GM12878 (cell line): ENCODE data around the gene PAM. TPM values are rescaled to one million over a fixed set of nuclear protein-coding genes. Genes with fewer than 3 reads are reported as not detected.

Source experiments
- ATAC-seq: fragments of 200-7000 bp; cut with Tn5 transposase; 3 replicates; pipeline ENCODE4 v1.9.1; 2020; ENCODE audit warnings: mild to moderate bottlenecking, moderate library complexity
- BruUV-seq: library from RNA; stranded (reverse); fragments of 400-500 nt; replicated peaks from 2 replicates; lab custom pipeline; 2021; lab: Mats Ljungman, UMichigan
- CTCF ChIA-PET: fragments of 300-600 bp; sonication (Branson Sonifier 250); formaldehyde crosslinking; extraction: SDS; loops from one replicate; lab custom pipeline; 2021; ENCODE audit warnings: inconsistent platforms; lab: Yijun Ruan, JAX
- POLR2A ChIA-PET: fragments of 350-600 bp; formaldehyde crosslinking; extraction: SDS; loops from one replicate; lab custom pipeline; 2021; ENCODE audit warnings: inconsistent platforms; lab: Charles Lee
- RAD21 ChIA-PET: fragments of 300-600 bp; sonication (Branson Sonifier 250); formaldehyde crosslinking; loops from one replicate; lab custom pipeline; 2023; ENCODE audit warnings: antibody characterized with exemption; ENCODE audit not compliant: unreplicated experiment; lab: Charles Lee
- SMC1A ChIA-PET: fragments of 300-600 bp; sonication (Branson Sonifier 250); formaldehyde crosslinking; loops from one replicate; lab custom pipeline; 2023; ENCODE audit not compliant: unreplicated experiment, uncharacterized antibody; lab: Charles Lee
- DNase-seq: peaks from one replicate; pipeline ENCODE4 v3.0.0-alpha.2; 2011; ENCODE audit warnings: low read depth, low spot score
- FAIRE-seq: peaks from 3 replicates; lab custom pipeline; 2011; peaks lifted over from hg19 to GRCh38; lab: Jason Lieb, UNC
- H2AFZ ChIP-seq: 2 replicates; pipeline ENCODE4 v1.6.0; 2011; ENCODE audit warnings: low read depth, low read length, control low read depth; ENCODE audit not compliant: control insufficient read depth
- H3K27ac ChIP-seq: 2 replicates; pipeline ENCODE4 v1.5.1; 2011; ENCODE audit warnings: control low read depth; ENCODE audit not compliant: control insufficient read depth, insufficient read depth
- H3K27me3 ChIP-seq, 2 experiments: replicated peaks in 1 of 2; 2 replicates each; pipeline versions ENCODE4 v1.6.0 to v1.6.1; 2011; ENCODE audit warnings: low read length in 1 of 2; ENCODE audit not compliant: control insufficient read depth in 2 of 2, insufficient read depth in 2 of 2
- H3K36me3 ChIP-seq, 2 experiments: 2 replicates each; pipeline ENCODE4 v1.5.1; 2011; ENCODE audit warnings: low read length in 1 of 2; ENCODE audit not compliant: control insufficient read depth in 2 of 2, insufficient read depth in 2 of 2
- H3K4me1 ChIP-seq: 2 replicates; pipeline ENCODE4 v1.6.1; 2011; ENCODE audit warnings: mild to moderate bottlenecking, low read length, moderate library complexity, mixed read lengths; ENCODE audit not compliant: control insufficient read depth, insufficient read depth
- H3K4me2 ChIP-seq: 2 replicates; pipeline ENCODE4 v1.6.0; 2011; ENCODE audit warnings: control low read depth; ENCODE audit not compliant: control insufficient read depth, insufficient read depth
- H3K4me3 ChIP-seq: fragments of 200-600 bp; sonication (generic); 2 replicates; pipeline ENCODE4 v1.5.1; 2016
- H3K79me2 ChIP-seq: 2 replicates; pipeline ENCODE4 v1.6.0; 2011; ENCODE audit warnings: low read length; ENCODE audit not compliant: control insufficient read depth, insufficient read depth
- H3K9ac ChIP-seq: 2 replicates; pipeline ENCODE4 v1.8.0; 2011; ENCODE audit warnings: low read length, control low read depth, mixed read lengths; ENCODE audit not compliant: control insufficient read depth, insufficient read depth
- H3K9me3 ChIP-seq: replicated peaks from 3 replicates; pipeline ENCODE4 v1.5.1; 2011; ENCODE audit warnings: mild to moderate bottlenecking, low read length; ENCODE audit not compliant: control insufficient read depth, insufficient read depth
- H4K20me1 ChIP-seq: 2 replicates; pipeline ENCODE4 v1.6.0; 2011; ENCODE audit not compliant: control insufficient read depth, insufficient read depth
- ETV6 ChIP-seq, 2 experiments: fragments of 450-650 bp in 1 of 2; IDR thresholded peaks in 1 of 2; conservative IDR thresholded peaks in 1 of 2; 2 replicates each; pipeline ENCODE4 v1.6.1; 2014; ENCODE audit warnings: antibody characterized with exemption in 1 of 2, borderline replicate concordance in 1 of 2, low read depth in 1 of 2, mild to moderate bottlenecking in 1 of 2, moderate library complexity in 1 of 2
- GABPA ChIP-seq: IDR thresholded peaks from 2 replicates; pipeline ENCODE4 v1.6.1; 2014; ENCODE audit warnings: antibody characterized with exemption, low read depth, mild to moderate bottlenecking, inconsistent platforms
- MTA3 ChIP-seq: IDR thresholded peaks from 2 replicates; pipeline ENCODE4 v1.6.1; 2012; ENCODE audit warnings: low read length, inconsistent platforms, borderline replicate concordance
- RUNX3 ChIP-seq: IDR thresholded peaks from 2 replicates; pipeline ENCODE4 v1.6.1; 2012; ENCODE audit warnings: low read length, inconsistent platforms
- SPI1 ChIP-seq: IDR thresholded peaks from 2 replicates; pipeline ENCODE4 v1.6.1; 2011; ENCODE audit warnings: low read depth, mild to moderate bottlenecking, low read length, moderate library complexity, borderline replicate concordance; ENCODE audit not compliant: insufficient read depth
- WGBS: methylation state at CpG from one replicate; pipeline ENCODE4 v1.1.6; 2016; ENCODE audit warnings: low lambda C conversion rate; ENCODE audit not compliant: insufficient replicate concordance, insufficient coverage; ENCODE audit errors: missing lambda C conversion rate; 5-methylcytosine and 5-hydroxymethylcytosine counted together
- in situ Hi-C: fragments of 300-500 bp; cut with MboI; formaldehyde crosslinking; loops from 9 replicates; pipeline ENCODE4 v1.14.3; 2018; ENCODE audit warnings: mixed read lengths
- intact Hi-C: fragments of 100-400 bp; cut with micrococcal nuclease; formaldehyde crosslinking; loops from one replicate; pipeline ENCODE4 v1.14.2; 2022; ENCODE audit not compliant: unreplicated experiment
- polyA plus RNA-seq, 11 experiments: library from polyadenylated mRNA; depleted of rRNA in 4 of 11; unstranded in 6 of 11; stranded (reverse) in 5 of 11; fragments of >200 nt; fragmentation: Nextera tagmentation in 4 of 11; fragmentation: Illumina TruSeq in 1 of 11; extraction: Ambion mirVana in 4 of 11; extraction: Trizol in 1 of 11; gene quantifications; 1 replicate in 1 of 11; 2 replicates in 10 of 11; pipeline versions ENCODE4 v1.2.1 to v1.2.3, GENCODE V29; 2011 to 2016; ENCODE audit warnings: inconsistent platforms in 2 of 11, missing spikeins in 2 of 11, low read depth in 1 of 11
- total RNA-seq, 4 experiments: library from RNA; depleted of rRNA in 3 of 4; stranded (reverse); fragments of >200 nt in 3 of 4; fragmentation: Illumina TruSeq in 1 of 4; extraction: Trizol in 1 of 4; gene quantifications; 2 replicates each; pipeline versions ENCODE4 v1.2.1 to v1.2.3, GENCODE V29; 2013 to 2021

Gene PAM
- total and polyA plus RNA-seq, 10 of the 15 experiments (the other 5 are each of a cell fraction or from before 2014, with no cell fraction given), result 5.5 to 72.5 (median 15.4) TPM

DNA sequence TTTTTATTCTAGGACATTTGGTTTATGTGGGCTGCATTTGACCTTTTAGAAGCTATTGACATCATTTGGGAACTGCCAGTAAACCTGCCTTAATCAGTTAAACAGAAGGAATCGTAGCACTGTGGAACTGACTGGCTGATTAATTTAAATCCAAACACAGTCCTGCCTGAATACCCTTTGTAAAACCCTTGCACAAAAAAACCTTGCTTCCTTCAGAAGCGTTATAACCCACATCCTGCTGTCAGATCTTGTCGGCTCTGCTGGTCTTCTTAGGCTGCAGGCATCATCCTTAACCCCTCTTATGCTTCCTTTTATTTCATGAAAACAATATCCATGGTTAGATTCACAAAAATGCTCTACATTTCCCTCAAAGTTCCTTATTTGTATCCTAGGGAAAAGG lies 46.3 kb downstream of the PAM start:
- POLR2A ChIA-PET, result no interaction called here
- H3K27ac ChIP-seq, result no peak overlapping the region
- DNase-seq (no peak), ATAC-seq (no peak), FAIRE-seq (no peak)
- no peaks in the 10 kb centered on the region for H3K4me1 ChIP-seq
- no peaks in the 10 kb centered on the region for H3K27me3 ChIP-seq
- H3K9ac ChIP-seq, result no peak overlapping the region
- no peak overlapping the region for H3K4me2 ChIP-seq
- no peak overlapping the region for H2AFZ ChIP-seq
- RAD21 ChIA-PET, result no interaction called here
- H3K36me3 ChIP-seq, result no peaks in the 10 kb centered on the region
- 46% methylated on average over 3 of the region's 3 CpGs for WGBS
- intact Hi-C loops (no loop called here), in situ Hi-C loops (no loop called here)
- no peaks in the 10 kb centered on the region for H4K20me1 ChIP-seq
- H3K4me3 ChIP-seq, result no peak overlapping the region
- no peaks in the 10 kb centered on the region; the same call in 2 of the 3 replicates for H3K9me3 ChIP-seq
- TF ChIP-seq RUNX3 (0 out of 2 replicates have a peak, but pooled peaks have one; percentile 13), MTA3 (no peak)
- CTCF ChIA-PET, result interaction anchor here (1.0 kb wide), 1 partner anchor 8 kb away, joined by 4 read pairs; no protein-coding TSS in a partner anchor
- H3K79me2 ChIP-seq, result no peaks in the 10 kb centered on the region
- BruUV-seq, result no TSS peak
- SMC1A ChIA-PET, result interaction anchor here (0.9 to 1.2 kb wide), 2 partner anchors 20 to 21 kb away, joined by 3 read pairs; no protein-coding TSS in a partner anchor

DNA sequence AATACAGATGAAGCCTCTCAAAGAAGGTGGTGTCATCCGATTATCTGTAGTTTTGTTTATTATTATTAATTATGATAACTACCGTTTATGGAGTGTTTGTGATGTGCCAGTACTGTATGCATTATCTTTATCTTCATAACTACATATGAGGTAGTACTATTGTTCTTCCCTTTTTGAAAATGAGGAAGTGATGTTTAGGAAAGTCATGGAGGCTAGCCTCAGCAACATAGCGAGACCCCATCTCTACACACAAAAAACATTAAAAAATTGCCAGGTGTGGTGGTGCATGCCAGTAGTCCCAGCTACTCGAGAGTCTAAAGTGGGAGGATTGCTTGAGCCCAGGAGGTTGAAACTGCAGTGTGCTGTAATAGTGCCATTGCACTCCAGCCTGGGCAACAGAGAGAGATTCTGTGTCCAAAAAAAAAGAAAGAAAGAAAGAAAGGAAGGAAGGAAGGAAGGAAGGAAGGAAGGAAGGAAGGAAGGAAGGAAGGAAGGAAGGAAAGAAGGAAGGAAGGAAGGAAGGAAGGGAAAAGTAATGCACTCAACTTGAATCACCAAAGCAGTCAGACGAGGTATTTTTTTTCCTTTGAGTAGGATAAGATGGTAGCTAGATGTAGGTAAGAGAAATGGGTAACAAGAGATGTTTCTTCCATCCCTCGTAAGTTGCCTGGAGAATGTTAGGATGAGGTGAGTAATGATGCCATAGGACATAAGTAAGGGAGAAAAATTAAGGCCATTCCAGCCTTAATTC lies 47.8 kb downstream of the PAM start:
- no peak for DNase-seq
- H2AFZ ChIP-seq, result no peak overlapping the region
- FAIRE-seq, result no peak
- CTCF ChIA-PET, result interaction anchor here (1.2 kb wide), 1 partner anchor 11 kb away, joined by 5 read pairs; no protein-coding TSS in a partner anchor
- H3K27me3 ChIP-seq, result no peaks in the 10 kb centered on the region
- no peak overlapping the region for H3K4me3 ChIP-seq
- SMC1A ChIA-PET, result interaction anchor here (0.9 to 1.2 kb wide), 2 partner anchors 22 to 41 kb away, joined by 3 read pairs; no protein-coding TSS in a partner anchor
- no peaks in the 10 kb centered on the region; the same call in 2 of the 3 replicates for H3K9me3 ChIP-seq
- 57% methylated on average over 6 of the region's 6 CpGs for WGBS
- intact Hi-C loops (no loop called here), in situ Hi-C loops (no loop called here)
- no peaks in the 10 kb centered on the region for H4K20me1 ChIP-seq
- BruUV-seq, result no TSS peak
- POLR2A ChIA-PET, result interaction anchor here (0.6 kb wide), 1 partner anchor 1033 kb away, joined by 3 read pairs; no protein-coding TSS in a partner anchor
- no peaks in the 10 kb centered on the region for H3K79me2 ChIP-seq
- ATAC-seq, result no peak
- H3K27ac ChIP-seq, result no peak overlapping the region
- TF ChIP-seq ETV6 (conservative IDR thresholded peaks at IDR 0.05 in 1 of 2, IDR thresholded peaks at IDR 0.05 in 1 of 2; ENCODE audit: borderline replicate concordance in 1 of 2, low read depth in 1 of 2) (peak in 1 of 2 experiments; percentile 53; a peak in 1 of 4 replicates), SPI1 (peak; percentile 60; the same call in 1 of the 2 replicates), GABPA (no peak)
- H3K9ac ChIP-seq, result no peak overlapping the region
- no peaks in the 10 kb centered on the region; a peak in 1 of 4 replicates for H3K36me3 ChIP-seq
- no peak overlapping the region for H3K4me2 ChIP-seq
- RAD21 ChIA-PET, result no interaction called here
- no peaks in the 10 kb centered on the region for H3K4me1 ChIP-seq
